Measurements from ENCODE around the gene ZNRF2. TPM values are rescaled to one million over a fixed set of nuclear protein-coding genes. Genes with fewer than 3 reads are reported as not detected.

Gene ZNRF2
- total and polyA plus RNA-seq, 2 of the 13 experiments (the other 11 are each of a cell fraction or from before 2014, with no cell fraction given), result 3.5 to 7.7 TPM

DNA sequence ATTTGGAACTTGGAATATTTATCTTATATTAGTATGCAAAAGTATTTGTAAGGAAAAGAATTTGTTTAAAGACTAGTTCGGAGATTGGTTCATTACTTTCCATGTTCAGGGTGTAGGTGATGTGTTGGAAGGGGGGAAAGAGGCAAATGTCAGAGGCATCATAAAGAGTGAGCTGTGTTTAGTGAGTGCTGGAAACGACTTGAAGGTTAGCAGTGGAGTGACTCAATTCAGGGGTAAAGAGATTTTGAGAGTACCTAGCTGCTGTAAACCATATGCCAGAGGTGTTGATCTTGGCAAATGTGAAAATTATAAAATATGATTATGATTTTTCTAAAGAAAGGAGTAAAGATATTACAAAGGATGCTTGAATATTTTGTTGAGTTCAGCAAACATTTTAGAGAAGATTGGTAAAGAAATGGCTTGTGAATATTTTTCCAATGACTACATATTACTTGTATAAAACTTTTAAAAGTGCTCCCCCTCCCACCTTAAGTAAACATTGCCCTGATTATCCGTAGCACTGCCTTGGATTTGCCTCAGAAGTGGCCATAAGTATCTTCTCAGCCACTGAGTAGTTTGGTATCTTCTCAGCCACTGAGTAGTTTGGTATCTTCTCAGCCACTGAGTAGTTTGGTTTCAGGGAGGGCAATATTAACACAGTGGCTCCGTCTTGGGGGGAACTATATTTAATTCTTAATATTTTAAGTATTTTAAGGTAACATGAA lies 51.5 kb downstream of the ZNRF2 start (continued):
- TF ChIP-seq PRDM4 (CRISPR knock-in tag; IDR thresholded peaks at IDR 0.05; ENCODE audit: borderline replicate concordance), result no peak
- no peak for TF ChIP-seq ARID5B (CRISPR knock-in tag; IDR thresholded peaks at IDR 0.05)

- H3K79me2 ChIP-seq (ENCODE audit: insufficient read depth, low read length), result peaks cover 18% of the 10 kb centered on the region
- POLR2A ChIA-PET, result no interaction called here
Measured at GRCh38 chr7:30344513-30344912, 60.1 kb downstream of the ZNRF2 start.

More at GRCh38 chr7:30344513-30344912, 60.1 kb downstream of the ZNRF2 start:
- Histone ChIP-seq H3K27ac (ENCODE audit: extremely low read length, insufficient read depth, low read length) (no peak overlapping the region), H2AFZ (ENCODE audit: low read length) (no peak overlapping the region), H3K4me1 (ENCODE audit: insufficient read depth, low read length) (peaks cover 13% of the 10 kb centered on the region; the same call in 1 of the 2 replicates), H4K20me1 (ENCODE audit: insufficient read depth, low read length) (no peaks in the 10 kb centered on the region), H3K9me3 (ENCODE audit: low read length) (peaks cover 5% of the 10 kb centered on the region; the same call in 1 of the 2 replicates), H3K27me3 (ENCODE audit: control insufficient read depth in 1 of 2, insufficient read depth in 2 of 2, low read length in 2 of 2) (no peaks in the 10 kb centered on the region), H3K9ac (ENCODE audit: insufficient read depth, low read depth, low read length) (no peak overlapping the region), H3K4me2 (ENCODE audit: low read depth, low read length) (no peak overlapping the region), H3K36me3 (replicated peaks in 1 of 2; ENCODE audit: control insufficient read depth in 1 of 2, insufficient read depth in 2 of 2, low read length in 2 of 2) (no peaks in the 10 kb centered on the region), H3K4me3 (replicated peaks in 1 of 3; ENCODE audit: insufficient read depth in 1 of 3, low read depth in 2 of 3, low read length in 3 of 3) (no peak overlapping the region)
- no peak for DNase-seq (ENCODE audit: low spot score)
- BruUV-seq (replicated peaks), result no TSS peak
- no peak for FAIRE-seq
- CTCF ChIA-PET (ENCODE audit: low intra/inter-chr PET ratio, low total read pairs), result no interaction called here
- in situ Hi-C loops (cut with HindIII; ENCODE audit: extremely low pct_ligation_motif_present, low pct_unique_long_range_greater_than_20kb) (no loop called here), intact Hi-C loops (cut with micrococcal nuclease; ENCODE audit: unreplicated experiment) (loop anchor here (10.0 kb wide), 1 partner anchor 60 kb away; the partner anchor contains the start of gene ZNRF2)
- ATAC-seq, result no peak
- no peak for TF ChIP-seq RCOR2 (CRISPR knock-in tag; IDR thresholded peaks at IDR 0.05)
- TF ChIP-seq PPARG (CRISPR knock-in tag; conservative IDR thresholded peaks at IDR 0.05), result no peak
- no peak for TF ChIP-seq XBP1 (CRISPR knock-in tag; IDR thresholded peaks at IDR 0.05)
- no peak for TF ChIP-seq HOXD1 (CRISPR knock-in tag; IDR thresholded peaks at IDR 0.05)
- TF ChIP-seq NFIC (IDR thresholded peaks at IDR 0.05; ENCODE audit: low read length), result no peak
- TF ChIP-seq NRL (CRISPR knock-in tag; IDR thresholded peaks at IDR 0.05; ENCODE audit: borderline replicate concordance), result no peak
- WGBS (ENCODE audit: low lambda C conversion rate), result 97% methylated on average over 1 of the region's 1 CpG

Measured in HepG2 (cell line).